GM12878 (cell line): ENCODE data around the gene RFX3. TPM values are rescaled to one million over a fixed set of nuclear protein-coding genes. Genes with fewer than 3 reads are reported as not detected.

Source experiments
- BHLHE40 ChIP-seq, 2 experiments: fragments of 450-650 bp in 1 of 2; IDR thresholded peaks; 2 replicates each; pipeline ENCODE4 v1.6.1; 2011 to 2017; ENCODE audit warnings: low read depth in 2 of 2, borderline replicate concordance in 1 of 2, improper control_type of control experiment in 1 of 2, low read length in 1 of 2, mild to moderate bottlenecking in 1 of 2
- CBFB ChIP-seq: IDR thresholded peaks from 2 replicates; pipeline ENCODE4 v1.6.1; 2016; ENCODE audit warnings: antibody characterized with exemption, low read depth
- CREB1 ChIP-seq: IDR thresholded peaks from 2 replicates; pipeline ENCODE4 v1.6.1; 2012; ENCODE audit warnings: low read depth, mild to moderate bottlenecking, inconsistent platforms
- E2F4 ChIP-seq: IDR thresholded peaks from 2 replicates; pipeline ENCODE4 v1.6.1; 2012; ENCODE audit warnings: low read depth, low read length, improper control_type of control experiment
- EP300 ChIP-seq, 2 experiments: fragments of 150-350 bp in 1 of 2; IDR thresholded peaks; 2 replicates each; pipeline ENCODE4 v1.6.1; 2011 to 2012; ENCODE audit warnings: low read depth in 2 of 2, low read length in 2 of 2, borderline replicate concordance in 1 of 2, improper control_type of control experiment in 1 of 2, inconsistent platforms in 1 of 2; ENCODE audit not compliant: control insufficient read depth in 1 of 2
- GATAD2B ChIP-seq: fragments of 450-650 bp; conservative IDR thresholded peaks from 2 replicates; pipeline ENCODE4 v1.6.1; 2017; ENCODE audit warnings: low read depth, mild to moderate bottlenecking, moderate library complexity
- IRF4 ChIP-seq: IDR thresholded peaks from 2 replicates; pipeline ENCODE4 v1.6.1; 2011; ENCODE audit warnings: low read depth, low read length
- POLR2AphosphoS5 ChIP-seq: IDR thresholded peaks from 2 replicates; pipeline ENCODE4 v1.6.1; 2011; ENCODE audit warnings: mild to moderate bottlenecking, low read length, inconsistent platforms
- RCOR1 ChIP-seq: conservative IDR thresholded peaks from 2 replicates; pipeline ENCODE4 v1.6.1; 2012; ENCODE audit warnings: low read depth, low read length, improper control_type of control experiment
- SIX5 ChIP-seq: IDR thresholded peaks from 2 replicates; pipeline ENCODE4 v1.6.1; 2011; ENCODE audit warnings: mild to moderate bottlenecking, low read depth, low read length, moderate library complexity; ENCODE audit not compliant: severe bottlenecking
- SKIL ChIP-seq: fragments of 450-650 bp; IDR thresholded peaks from 2 replicates; pipeline ENCODE4 v1.6.1; 2017; ENCODE audit warnings: mild to moderate bottlenecking, low read depth, inconsistent platforms; ENCODE audit not compliant: poor library complexity, severe bottlenecking
- SPI1 ChIP-seq: IDR thresholded peaks from 2 replicates; pipeline ENCODE4 v1.6.1; 2011; ENCODE audit warnings: low read depth, mild to moderate bottlenecking, low read length, moderate library complexity, borderline replicate concordance; ENCODE audit not compliant: insufficient read depth
- SRF ChIP-seq, 2 experiments: IDR thresholded peaks; 2 replicates each; pipeline ENCODE4 v1.6.1; 2011; ENCODE audit warnings: low read depth in 2 of 2, low read length in 2 of 2, mild to moderate bottlenecking in 1 of 2, moderate library complexity in 1 of 2
- YY1 ChIP-seq: IDR thresholded peaks from 2 replicates; pipeline ENCODE4 v1.6.1; 2011; ENCODE audit warnings: low read depth, mild to moderate bottlenecking, low read length
- ZZZ3 ChIP-seq: IDR thresholded peaks from 2 replicates; pipeline ENCODE4 v1.6.1; 2011; ENCODE audit warnings: low read depth; ENCODE audit not compliant: control insufficient read depth, insufficient read length
- polyA plus RNA-seq, 11 experiments: library from polyadenylated mRNA; depleted of rRNA in 4 of 11; unstranded in 6 of 11; stranded (reverse) in 5 of 11; fragments of >200 nt; fragmentation: Nextera tagmentation in 4 of 11; fragmentation: Illumina TruSeq in 1 of 11; extraction: Ambion mirVana in 4 of 11; extraction: Trizol in 1 of 11; gene quantifications; 1 replicate in 1 of 11; 2 replicates in 10 of 11; pipeline versions ENCODE4 v1.2.1 to v1.2.3, GENCODE V29; 2011 to 2016; ENCODE audit warnings: inconsistent platforms in 2 of 11, missing spikeins in 2 of 11, low read depth in 1 of 11
- total RNA-seq, 4 experiments: library from RNA; depleted of rRNA in 3 of 4; stranded (reverse); fragments of >200 nt in 3 of 4; fragmentation: Illumina TruSeq in 1 of 4; extraction: Trizol in 1 of 4; gene quantifications; 2 replicates each; pipeline versions ENCODE4 v1.2.1 to v1.2.3, GENCODE V29; 2013 to 2021
- TF ChIP-seq, protein P1 (sequence below): fragments of 450-650 bp; IDR thresholded peaks from 2 replicates; pipeline ENCODE4 v1.6.1; 2017; ENCODE audit warnings: low read depth, mild to moderate bottlenecking, moderate library complexity
- TF ChIP-seq, protein P2 (sequence below): IDR thresholded peaks from 2 replicates; pipeline ENCODE4 v1.6.1; 2011; ENCODE audit warnings: low read depth, mild to moderate bottlenecking, low read length, moderate library complexity, borderline replicate concordance; ENCODE audit errors: extremely low read depth
- TF ChIP-seq, protein P3 (sequence below): IDR thresholded peaks from 2 replicates; pipeline ENCODE4 v1.6.1; 2011; ENCODE audit warnings: mild to moderate bottlenecking, low read depth, low read length, moderate library complexity; ENCODE audit not compliant: insufficient replicate concordance
- TF ChIP-seq, protein P4 (sequence below): fragments of 450-650 bp; IDR thresholded peaks from 2 replicates; pipeline ENCODE4 v1.6.1; 2016; ENCODE audit warnings: mild to moderate bottlenecking

RFX3 gene
- total and polyA plus RNA-seq, 10 of the 15 experiments (the other 5 are each of a cell fraction or from before 2014, with no cell fraction given) = 1.2 to 26.4 (median 6.7) TPM

- TF ChIP-seq, protein P1, sequence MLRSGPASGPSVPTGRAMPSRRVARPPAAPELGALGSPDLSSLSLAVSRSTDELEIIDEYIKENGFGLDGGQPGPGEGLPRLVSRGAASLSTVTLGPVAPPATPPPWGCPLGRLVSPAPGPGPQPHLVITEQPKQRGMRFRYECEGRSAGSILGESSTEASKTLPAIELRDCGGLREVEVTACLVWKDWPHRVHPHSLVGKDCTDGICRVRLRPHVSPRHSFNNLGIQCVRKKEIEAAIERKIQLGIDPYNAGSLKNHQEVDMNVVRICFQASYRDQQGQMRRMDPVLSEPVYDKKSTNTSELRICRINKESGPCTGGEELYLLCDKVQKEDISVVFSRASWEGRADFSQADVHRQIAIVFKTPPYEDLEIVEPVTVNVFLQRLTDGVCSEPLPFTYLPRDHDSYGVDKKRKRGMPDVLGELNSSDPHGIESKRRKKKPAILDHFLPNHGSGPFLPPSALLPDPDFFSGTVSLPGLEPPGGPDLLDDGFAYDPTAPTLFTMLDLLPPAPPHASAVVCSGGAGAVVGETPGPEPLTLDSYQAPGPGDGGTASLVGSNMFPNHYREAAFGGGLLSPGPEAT = no peak
- TF ChIP-seq SRF (IDR thresholded peaks at IDR 0.05; ENCODE audit: low read depth in 2 of 2, low read length in 2 of 2) (no peak), SKIL (peak; percentile 4), POLR2AphosphoS5 (no peak), GATAD2B (no peak), SPI1 (no peak), RCOR1 (0 out of 2 replicates have a peak, but pooled peaks have one; percentile 55), YY1 (peak; percentile 61; the same call in 1 of the 2 replicates), EP300 (IDR thresholded peaks at IDR 0.05; ENCODE audit: borderline replicate concordance in 1 of 2, control insufficient read depth in 1 of 2, low read depth in 2 of 2, low read length in 2 of 2) (peak; percentile 33 to 93; a peak in 3 of 4 replicates), ZZZ3 (no peak), BHLHE40 (IDR thresholded peaks at IDR 0.05; ENCODE audit: borderline replicate concordance in 1 of 2, low read depth in 2 of 2, low read length in 1 of 2) (peak; percentile 69; a peak in 3 of 4 replicates), E2F4 (no peak), IRF4 (peak; percentile 15; the same call in 1 of the 2 replicates), CBFB (no peak), SIX5 (peak; percentile 49), CREB1 (0 out of 2 replicates have a peak, but pooled peaks have one; percentile 44)
- TF ChIP-seq, protein P2, sequence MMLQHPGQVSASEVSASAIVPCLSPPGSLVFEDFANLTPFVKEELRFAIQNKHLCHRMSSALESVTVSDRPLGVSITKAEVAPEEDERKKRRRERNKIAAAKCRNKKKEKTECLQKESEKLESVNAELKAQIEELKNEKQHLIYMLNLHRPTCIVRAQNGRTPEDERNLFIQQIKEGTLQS = no peak
- TF ChIP-seq, protein P3, sequence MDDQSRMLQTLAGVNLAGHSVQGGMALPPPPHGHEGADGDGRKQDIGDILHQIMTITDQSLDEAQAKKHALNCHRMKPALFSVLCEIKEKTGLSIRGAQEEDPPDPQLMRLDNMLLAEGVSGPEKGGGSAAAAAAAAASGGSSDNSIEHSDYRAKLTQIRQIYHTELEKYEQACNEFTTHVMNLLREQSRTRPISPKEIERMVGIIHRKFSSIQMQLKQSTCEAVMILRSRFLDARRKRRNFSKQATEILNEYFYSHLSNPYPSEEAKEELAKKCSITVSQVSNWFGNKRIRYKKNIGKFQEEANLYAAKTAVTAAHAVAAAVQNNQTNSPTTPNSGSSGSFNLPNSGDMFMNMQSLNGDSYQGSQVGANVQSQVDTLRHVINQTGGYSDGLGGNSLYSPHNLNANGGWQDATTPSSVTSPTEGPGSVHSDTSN = peak; percentile 89
- TF ChIP-seq, protein P4, sequence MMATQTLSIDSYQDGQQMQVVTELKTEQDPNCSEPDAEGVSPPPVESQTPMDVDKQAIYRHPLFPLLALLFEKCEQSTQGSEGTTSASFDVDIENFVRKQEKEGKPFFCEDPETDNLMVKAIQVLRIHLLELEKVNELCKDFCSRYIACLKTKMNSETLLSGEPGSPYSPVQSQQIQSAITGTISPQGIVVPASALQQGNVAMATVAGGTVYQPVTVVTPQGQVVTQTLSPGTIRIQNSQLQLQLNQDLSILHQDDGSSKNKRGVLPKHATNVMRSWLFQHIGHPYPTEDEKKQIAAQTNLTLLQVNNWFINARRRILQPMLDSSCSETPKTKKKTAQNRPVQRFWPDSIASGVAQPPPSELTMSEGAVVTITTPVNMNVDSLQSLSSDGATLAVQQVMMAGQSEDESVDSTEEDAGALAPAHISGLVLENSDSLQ = peak; percentile 97
These were observed at the start of gene RFX3 (continued) for GRCh38 chr9:3525836-3526164.
